ENCODE measurements around the gene ENAH.

The ENAH gene

DNA sequence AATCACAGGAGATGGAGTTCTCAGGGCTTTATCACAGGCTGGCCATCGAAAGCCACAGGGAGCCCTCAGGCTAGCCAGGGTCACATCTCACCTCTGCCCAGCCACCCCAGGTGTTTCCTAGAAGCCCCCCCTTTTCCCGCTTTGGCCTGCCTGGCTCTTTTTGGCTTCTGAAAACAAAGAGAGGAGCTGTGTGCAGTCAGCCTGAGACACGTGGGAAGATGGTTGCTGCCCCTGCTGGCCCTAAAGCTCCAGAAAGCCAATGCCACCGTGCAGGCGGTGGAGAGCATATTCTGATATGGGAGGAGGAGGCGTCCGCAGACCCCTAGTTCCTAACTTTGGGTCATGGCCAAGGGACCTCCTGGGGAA is 206.3 kb downstream of the ENAH start:
- Histone ChIP-seq H3K27me3 (ENCODE audit: insufficient read depth, poor library complexity, severe bottlenecking) (no peaks in the 10 kb centered on the region), H3K27ac (replicated peaks) (no peak overlapping the region), H3K4me3 (replicated peaks; ENCODE audit: insufficient read depth, low read length) (no peak overlapping the region)
- DNase-seq (ENCODE audit: low read depth in 1 of 2, low spot score in 1 of 2) = no peak
- TF ChIP-seq POLR2AphosphoS5 (IDR thresholded peaks at IDR 0.05; ENCODE audit: low read depth) (no peak), SPI1 (IDR thresholded peaks at IDR 0.05; ENCODE audit: borderline replicate concordance, low read depth) (no peak), GABPA (IDR thresholded peaks at IDR 0.05; ENCODE audit: low read depth) (no peak)
- TF ChIP-seq, protein P1, sequence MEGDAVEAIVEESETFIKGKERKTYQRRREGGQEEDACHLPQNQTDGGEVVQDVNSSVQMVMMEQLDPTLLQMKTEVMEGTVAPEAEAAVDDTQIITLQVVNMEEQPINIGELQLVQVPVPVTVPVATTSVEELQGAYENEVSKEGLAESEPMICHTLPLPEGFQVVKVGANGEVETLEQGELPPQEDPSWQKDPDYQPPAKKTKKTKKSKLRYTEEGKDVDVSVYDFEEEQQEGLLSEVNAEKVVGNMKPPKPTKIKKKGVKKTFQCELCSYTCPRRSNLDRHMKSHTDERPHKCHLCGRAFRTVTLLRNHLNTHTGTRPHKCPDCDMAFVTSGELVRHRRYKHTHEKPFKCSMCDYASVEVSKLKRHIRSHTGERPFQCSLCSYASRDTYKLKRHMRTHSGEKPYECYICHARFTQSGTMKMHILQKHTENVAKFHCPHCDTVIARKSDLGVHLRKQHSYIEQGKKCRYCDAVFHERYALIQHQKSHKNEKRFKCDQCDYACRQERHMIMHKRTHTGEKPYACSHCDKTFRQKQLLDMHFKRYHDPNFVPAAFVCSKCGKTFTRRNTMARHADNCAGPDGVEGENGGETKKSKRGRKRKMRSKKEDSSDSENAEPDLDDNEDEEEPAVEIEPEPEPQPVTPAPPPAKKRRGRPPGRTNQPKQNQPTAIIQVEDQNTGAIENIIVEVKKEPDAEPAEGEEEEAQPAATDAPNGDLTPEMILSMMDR (IDR thresholded peaks at IDR 0.05; ENCODE audit: insufficient read depth, low read length) = no peak
- TF ChIP-seq, protein P2, sequence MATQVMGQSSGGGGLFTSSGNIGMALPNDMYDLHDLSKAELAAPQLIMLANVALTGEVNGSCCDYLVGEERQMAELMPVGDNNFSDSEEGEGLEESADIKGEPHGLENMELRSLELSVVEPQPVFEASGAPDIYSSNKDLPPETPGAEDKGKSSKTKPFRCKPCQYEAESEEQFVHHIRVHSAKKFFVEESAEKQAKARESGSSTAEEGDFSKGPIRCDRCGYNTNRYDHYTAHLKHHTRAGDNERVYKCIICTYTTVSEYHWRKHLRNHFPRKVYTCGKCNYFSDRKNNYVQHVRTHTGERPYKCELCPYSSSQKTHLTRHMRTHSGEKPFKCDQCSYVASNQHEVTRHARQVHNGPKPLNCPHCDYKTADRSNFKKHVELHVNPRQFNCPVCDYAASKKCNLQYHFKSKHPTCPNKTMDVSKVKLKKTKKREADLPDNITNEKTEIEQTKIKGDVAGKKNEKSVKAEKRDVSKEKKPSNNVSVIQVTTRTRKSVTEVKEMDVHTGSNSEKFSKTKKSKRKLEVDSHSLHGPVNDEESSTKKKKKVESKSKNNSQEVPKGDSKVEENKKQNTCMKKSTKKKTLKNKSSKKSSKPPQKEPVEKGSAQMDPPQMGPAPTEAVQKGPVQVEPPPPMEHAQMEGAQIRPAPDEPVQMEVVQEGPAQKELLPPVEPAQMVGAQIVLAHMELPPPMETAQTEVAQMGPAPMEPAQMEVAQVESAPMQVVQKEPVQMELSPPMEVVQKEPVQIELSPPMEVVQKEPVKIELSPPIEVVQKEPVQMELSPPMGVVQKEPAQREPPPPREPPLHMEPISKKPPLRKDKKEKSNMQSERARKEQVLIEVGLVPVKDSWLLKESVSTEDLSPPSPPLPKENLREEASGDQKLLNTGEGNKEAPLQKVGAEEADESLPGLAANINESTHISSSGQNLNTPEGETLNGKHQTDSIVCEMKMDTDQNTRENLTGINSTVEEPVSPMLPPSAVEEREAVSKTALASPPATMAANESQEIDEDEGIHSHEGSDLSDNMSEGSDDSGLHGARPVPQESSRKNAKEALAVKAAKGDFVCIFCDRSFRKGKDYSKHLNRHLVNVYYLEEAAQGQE (IDR thresholded peaks at IDR 0.05; ENCODE audit: insufficient replicate concordance, low read depth) = no peak

DNA sequence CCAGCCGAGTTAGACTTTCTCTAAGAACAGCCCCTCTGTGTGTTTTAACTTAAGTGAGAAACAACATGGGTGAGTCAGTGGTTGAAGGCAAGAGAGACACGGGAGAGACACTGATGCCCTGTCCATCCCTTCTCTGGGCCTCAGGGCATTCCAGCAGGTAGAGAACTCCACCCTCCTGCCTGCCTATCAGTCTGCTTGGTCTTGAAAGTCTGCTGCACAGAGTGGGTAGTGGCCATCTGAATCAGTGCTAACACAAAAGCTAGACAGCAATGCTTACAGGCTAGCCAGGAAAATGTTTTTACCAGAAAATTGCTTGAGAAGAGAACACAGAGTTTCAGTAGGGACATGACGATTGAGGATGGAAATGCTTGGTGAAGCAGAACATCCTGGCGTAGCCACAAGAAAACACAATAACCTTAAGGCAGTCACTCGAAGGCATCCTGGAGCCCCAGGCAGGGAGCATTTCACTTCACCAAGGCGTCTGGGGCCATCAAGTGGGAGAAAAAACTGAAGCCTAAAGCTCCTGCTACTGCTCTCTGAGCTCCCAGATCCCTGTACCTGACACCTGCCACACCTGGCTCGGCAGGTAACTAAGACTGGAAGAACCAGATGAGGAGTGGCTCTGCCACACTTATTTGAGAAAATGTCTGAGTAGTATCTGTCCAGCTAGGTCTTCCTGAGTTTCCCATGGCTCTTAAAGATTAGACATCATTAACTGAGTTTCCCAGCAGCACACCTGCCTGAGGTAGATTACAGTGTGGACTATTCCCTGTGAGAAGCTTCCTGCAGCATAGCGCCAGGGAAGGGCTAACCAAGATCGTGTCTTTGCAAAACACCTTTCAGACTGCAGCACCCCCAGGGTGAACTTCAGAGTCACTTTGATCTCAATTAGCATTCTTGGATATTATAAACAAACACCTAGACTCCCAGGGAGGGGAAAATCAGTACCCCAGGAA is 207.0 kb downstream of the ENAH start:
- DNase-seq (ENCODE audit: low read depth in 1 of 2, low spot score in 1 of 2) = no peak
- no peaks in the 10 kb centered on the region for H3K27me3 ChIP-seq (ENCODE audit: insufficient read depth, poor library complexity, severe bottlenecking)
- H3K4me3 ChIP-seq (replicated peaks; ENCODE audit: insufficient read depth, low read length) = no peak overlapping the region
- H3K27ac ChIP-seq (replicated peaks) = peak overlapping the region; percentile 90
- TF ChIP-seq SPI1 (IDR thresholded peaks at IDR 0.05; ENCODE audit: borderline replicate concordance, low read depth) (no peak), POLR2AphosphoS5 (IDR thresholded peaks at IDR 0.05; ENCODE audit: low read depth) (no peak)
- TF ChIP-seq, protein P2 (IDR thresholded peaks at IDR 0.05; ENCODE audit: insufficient replicate concordance, low read depth) = no peak
- TF ChIP-seq, protein P1 (IDR thresholded peaks at IDR 0.05; ENCODE audit: insufficient read depth, low read length) = no peak

DNA sequence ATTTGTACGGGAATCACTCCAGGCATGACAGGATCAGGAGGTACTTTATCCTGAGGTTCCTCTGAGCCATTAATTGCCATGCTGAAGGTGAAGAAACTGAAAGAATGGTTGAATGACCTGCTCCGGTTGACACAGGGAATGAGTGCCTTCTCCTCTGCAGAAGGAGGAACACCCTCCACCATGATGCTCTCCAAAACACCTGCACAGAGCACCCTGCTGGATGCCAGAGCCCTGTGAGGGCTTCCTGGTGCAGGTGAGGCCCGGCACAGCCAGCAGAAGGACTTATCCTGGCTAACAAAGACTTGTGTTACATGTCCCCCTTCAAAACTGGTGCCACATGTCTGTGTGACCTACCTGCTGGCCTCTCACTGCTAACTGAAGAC is 210.8 kb downstream of the ENAH start:
- TF ChIP-seq SPI1 (IDR thresholded peaks at IDR 0.05; ENCODE audit: borderline replicate concordance, low read depth) (no peak), POLR2AphosphoS5 (IDR thresholded peaks at IDR 0.05; ENCODE audit: low read depth) (no peak), GABPA (IDR thresholded peaks at IDR 0.05; ENCODE audit: low read depth) (no peak)
- TF ChIP-seq, protein P2 (IDR thresholded peaks at IDR 0.05; ENCODE audit: insufficient replicate concordance, low read depth) = no peak
- TF ChIP-seq, protein P1 (IDR thresholded peaks at IDR 0.05; ENCODE audit: insufficient read depth, low read length) = no peak
- Histone ChIP-seq H3K4me3 (replicated peaks; ENCODE audit: insufficient read depth, low read length) (no peak overlapping the region), H3K27me3 (ENCODE audit: insufficient read depth, poor library complexity, severe bottlenecking) (no peaks in the 10 kb centered on the region), H3K27ac (replicated peaks) (no peak overlapping the region)
- no peak for DNase-seq (ENCODE audit: low read depth in 1 of 2, low spot score in 1 of 2)

All from HL-60 (cell line).